GM21717 (cell line): ENCODE measurements around the gene SSBP2.
"Not testable (repeated sequence)": the region's sequence is repeated elsewhere in the genome, so short reads cannot be mapped to it uniquely, and the experiment has no call there.

Experiments used
- ATAC-seq: cut with Tn5 transposase; IDR thresholded peaks from one replicate; pipeline ENCODE4 v1.9.1; 2021; ENCODE audit warnings: mild to moderate bottlenecking, moderate library complexity; ENCODE audit not compliant: unreplicated experiment

Gene SSBP2

GRCh38 chr5:81747030-81747429 is 3.9 kb downstream of the SSBP2 start:
- ATAC-seq: no peak

DNA sequence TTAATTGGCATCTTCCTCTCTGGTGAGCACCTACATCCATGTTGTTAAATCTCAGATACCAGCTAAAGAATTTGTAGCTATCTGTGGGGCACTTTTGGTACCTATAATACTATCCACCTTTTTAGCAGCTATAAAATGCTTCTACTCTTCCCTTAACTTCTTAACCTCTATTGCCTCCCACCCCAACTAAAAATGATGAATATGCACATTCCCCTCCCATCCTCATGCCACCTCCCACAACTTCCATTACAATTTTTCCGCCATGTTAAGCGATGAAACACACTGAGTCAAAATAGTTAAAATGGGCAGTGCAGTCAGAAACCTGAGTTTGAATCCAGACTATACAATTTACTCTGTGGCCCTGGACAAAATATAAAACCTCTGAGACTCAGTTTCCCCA is 10.1 kb downstream of the SSBP2 start:
- ATAC-seq: no peak

DNA sequence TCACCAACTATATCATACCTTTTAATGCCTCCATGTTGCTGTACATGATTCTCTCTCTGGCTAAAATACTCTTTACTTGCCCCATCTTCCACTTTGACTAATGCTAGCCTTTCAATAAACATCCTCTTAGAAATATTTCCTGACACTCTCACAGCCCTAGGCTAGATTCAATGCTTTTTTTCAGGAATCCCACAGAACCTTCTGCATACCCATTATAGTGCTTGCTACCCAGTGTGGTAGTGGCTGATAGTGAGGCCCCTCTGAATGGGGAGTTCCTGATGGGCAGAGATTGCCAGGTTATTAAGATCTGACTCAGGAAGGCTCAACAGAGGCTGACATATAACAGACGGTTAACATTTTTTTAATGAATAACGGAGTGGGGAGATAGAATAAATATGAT is 11.6 kb downstream of the SSBP2 start:
- ATAC-seq: no peak

DNA sequence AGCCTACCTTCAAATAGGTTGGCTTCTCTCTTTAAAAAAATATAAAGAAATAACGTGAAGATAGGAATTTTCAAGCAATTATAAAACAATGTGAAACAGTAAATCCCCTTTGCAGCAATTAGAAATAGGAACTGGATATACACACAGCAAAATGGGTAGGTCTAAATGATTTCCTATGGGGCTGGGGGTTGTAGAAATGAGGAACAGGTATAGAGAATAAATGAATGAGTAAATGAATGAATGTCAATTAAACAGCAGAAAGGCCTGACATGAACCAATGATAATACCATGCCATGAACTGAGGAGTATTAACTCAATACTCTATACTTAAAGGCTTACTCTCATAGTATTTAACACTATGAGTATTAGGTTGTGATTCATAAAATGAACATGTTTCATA is 21.6 kb downstream of the SSBP2 start:
- ATAC-seq: no peak

DNA sequence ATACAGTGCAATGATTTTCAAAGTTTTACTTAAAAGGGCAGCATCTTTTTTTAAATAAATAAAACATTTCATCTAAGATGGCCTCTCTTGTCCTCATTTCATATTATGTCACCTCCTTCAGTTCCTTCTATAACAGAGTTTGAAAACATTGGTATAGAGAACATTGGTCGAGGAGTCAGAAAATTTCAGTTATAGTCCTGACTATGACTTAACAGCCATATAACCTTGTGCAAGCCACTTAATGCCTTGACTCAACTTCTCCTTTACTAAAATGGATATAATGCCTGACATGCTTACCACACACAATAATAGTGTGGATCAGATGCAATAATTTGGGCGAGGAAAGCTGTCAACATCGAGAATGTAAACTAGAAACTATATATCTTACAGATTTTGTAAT is 22.6 kb downstream of the SSBP2 start:
- no peak for ATAC-seq

DNA sequence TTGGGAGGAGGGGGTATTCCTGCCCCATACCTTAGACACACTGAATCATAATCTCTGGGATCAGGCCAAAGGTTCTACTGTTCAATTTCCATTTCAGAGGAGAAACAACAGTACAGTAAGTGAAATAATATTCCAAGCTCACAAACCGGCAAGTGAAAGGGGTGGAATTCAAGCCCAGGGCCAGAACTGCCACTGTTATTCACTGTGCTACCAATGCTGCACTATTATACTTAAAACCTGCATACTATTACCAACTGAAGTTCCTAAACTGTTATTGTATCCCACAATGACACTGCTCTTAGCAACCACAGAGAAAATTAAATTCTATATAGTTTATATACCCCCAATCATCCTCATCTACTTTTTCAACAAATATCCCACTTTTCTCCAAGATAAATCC is 24.6 kb downstream of the SSBP2 start:
- ATAC-seq: no peak

DNA sequence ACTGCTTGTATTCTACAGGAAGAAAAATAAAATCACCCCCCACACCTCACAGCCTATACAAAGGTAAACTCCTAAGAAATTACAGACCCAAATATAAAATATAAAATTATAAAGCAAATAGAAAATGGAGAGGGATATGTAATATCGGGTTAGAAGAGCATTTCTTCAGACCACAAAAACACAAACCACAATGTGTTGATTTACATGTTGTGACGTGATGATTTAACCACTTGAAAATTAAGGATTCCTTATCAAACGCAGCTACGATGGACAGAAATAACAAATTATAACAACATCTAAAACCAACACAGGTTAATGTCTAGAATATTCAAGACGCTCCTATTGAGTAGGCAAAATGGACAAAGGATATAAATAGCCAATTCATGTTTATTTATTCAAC is 26.3 kb downstream of the SSBP2 start:
- ATAC-seq: no peak

GRCh38 chr5:81724108-81724507 is 26.8 kb downstream of the SSBP2 start:
- ATAC-seq: no peak

DNA sequence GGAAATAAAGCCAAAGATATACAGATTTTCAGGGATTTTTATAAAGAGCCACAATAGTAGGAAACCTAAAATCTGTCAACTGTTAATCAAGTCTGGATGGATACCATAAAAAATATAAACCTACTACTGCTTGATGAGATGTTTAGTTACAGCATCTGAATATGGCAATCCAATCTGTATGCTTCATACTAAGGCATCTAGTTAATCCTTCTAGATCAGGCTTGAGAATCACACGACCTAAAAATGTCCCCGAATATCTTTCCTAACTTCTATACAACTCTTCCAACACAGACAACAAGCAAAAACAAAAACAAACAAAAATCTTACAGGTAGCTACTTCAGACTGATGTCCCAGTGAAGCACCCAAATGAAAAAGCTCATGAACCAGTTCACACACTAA is 29.8 kb downstream of the SSBP2 start:
- no peak for ATAC-seq

DNA sequence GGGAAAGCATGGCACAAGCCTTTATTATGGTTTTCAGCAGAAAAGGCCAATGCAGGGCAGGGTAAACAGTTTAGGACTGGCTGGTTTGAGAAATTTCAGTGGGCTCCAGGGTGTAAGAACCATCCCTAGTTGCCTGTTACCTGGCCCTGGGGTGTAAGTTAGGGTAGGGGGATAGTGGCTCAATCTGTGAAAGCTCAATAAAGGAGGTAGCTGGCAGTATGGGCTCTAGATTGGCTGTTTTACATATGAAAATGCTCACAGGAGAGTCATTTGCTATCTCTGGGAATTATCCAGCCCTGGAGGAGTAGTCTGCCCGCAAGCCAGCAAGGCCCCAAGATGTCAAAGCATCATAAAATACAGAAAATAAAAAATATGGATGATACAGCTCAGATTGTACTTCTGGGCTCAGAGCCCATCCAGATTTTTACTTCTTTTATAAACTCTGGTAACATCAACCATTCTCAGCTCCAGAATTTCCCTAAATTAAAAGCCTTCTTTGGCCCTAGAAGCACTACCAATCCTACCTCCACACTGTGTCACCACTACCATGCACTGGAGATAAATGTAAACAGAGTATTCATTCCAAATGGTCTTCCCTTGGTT is 31.1 kb downstream of the SSBP2 start:
- ATAC-seq: no peak

GRCh38 chr5:81718300-81718699 is 32.6 kb downstream of the SSBP2 start:
- no peak for ATAC-seq

- no peak for ATAC-seq
These were observed 33.0 kb downstream of the SSBP2 start for GRCh38 chr5:81717860-81718259.

GRCh38 chr5:81717226-81717625 is 33.7 kb downstream of the SSBP2 start:
- ATAC-seq: no peak

- not testable (repeated sequence) for ATAC-seq
These were observed 36.8 kb downstream of the SSBP2 start for GRCh38 chr5:81714076-81714475.

DNA sequence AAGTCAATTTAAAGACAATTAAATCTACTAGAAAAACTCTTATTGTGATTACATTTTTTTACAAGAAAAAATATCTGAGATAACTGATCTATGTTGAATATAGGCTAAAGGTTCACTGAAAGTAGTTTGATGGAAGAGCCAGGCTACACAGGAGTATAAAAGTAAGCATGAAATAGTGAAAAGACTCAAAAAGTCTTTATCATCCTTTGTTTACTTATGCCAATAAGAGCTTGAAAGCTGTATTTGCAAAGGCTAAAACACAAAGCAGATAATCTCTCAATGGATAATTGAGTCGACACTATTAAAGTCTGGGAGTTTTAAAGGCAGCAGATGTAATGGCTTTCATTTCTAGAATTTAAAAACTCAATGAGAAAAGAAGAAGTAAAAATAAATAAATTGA is 42.0 kb downstream of the SSBP2 start:
- no peak for ATAC-seq

DNA sequence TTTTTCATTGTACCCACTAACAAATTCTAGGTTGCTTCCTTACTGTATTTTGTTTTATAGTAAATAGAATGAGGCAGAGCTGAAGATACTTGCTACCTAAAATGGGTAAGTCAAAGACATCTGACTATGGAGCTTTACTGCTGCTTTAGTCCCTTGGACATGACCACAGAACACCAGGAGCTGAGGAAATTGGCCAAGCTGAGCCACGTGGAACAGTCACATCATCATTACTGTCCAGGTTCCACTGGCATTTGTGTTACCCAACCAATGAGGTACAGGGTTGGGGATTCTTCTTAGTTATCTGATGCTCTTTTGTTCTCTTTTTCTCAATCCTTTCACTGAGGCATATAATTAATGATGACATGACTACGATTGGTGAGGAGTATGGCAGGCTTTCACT is 47.1 kb downstream of the SSBP2 start:
- ATAC-seq: no peak

- no peak for ATAC-seq
These were observed 50.7 kb downstream of the SSBP2 start for GRCh38 chr5:81700166-81700565.

DNA sequence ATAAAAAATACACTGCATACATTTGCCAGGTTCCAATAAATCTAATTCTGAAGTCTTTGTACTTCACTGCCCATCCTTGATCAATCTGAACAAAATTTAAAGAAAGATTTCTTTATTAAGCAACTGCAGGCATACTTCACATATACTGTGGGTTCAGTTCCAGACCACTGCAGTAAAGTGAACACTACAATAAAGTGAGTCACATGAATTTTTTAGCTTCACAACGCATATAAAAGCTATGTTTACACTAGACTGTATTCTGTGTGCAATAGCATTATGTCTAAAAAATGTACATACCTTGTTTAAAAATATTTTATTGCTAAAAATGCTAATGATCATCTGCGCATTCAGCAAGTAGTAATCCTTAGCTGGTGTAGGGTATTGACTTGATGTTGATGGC is 52.1 kb downstream of the SSBP2 start:
- ATAC-seq: no peak

- no peak for ATAC-seq
These were observed 54.2 kb downstream of the SSBP2 start for GRCh38 chr5:81696418-81697397.

GRCh38 chr5:81694726-81695125 is 56.2 kb downstream of the SSBP2 start:
- ATAC-seq: no peak

GRCh38 chr5:81688215-81688614 is 62.7 kb downstream of the SSBP2 start:
- no peak for ATAC-seq

GRCh38 chr5:81687292-81687691 is 63.6 kb downstream of the SSBP2 start:
- ATAC-seq: no peak
